ENCODE results near the gene BCAT1.
"Not testable (repeated sequence)": the region's sequence is repeated elsewhere in the genome, so short reads cannot be mapped to it uniquely, and the experiment has no call there.

Gene BCAT1

GRCh38 chr12:24814379-24815113 lies 134.4 kb downstream of the BCAT1 start:
- Histone ChIP-seq H3K27me3 (ENCODE audit: control insufficient read depth, low read length) (no peaks in the 10 kb centered on the region), H3K9me3 (ENCODE audit: control insufficient read depth, insufficient read depth, low read length) (no peaks in the 10 kb centered on the region), H3K4me3 (ENCODE audit: low read length) (no peak overlapping the region), H3K27ac (ENCODE audit: low read depth, low read length) (no peak overlapping the region), H3K4me2 (ENCODE audit: low read length) (peak overlapping the region; percentile 27), H3K79me2 (ENCODE audit: control insufficient read depth, low read length) (no peaks in the 10 kb centered on the region), H3K4me1 (ENCODE audit: control insufficient read depth, low read length) (peaks cover 26% of the 10 kb centered on the region), H3K36me3 (ENCODE audit: control insufficient read depth, low read length) (peaks cover 48% of the 10 kb centered on the region), H4K20me1 (ENCODE audit: control insufficient read depth, insufficient read depth, low read depth, low read length) (peaks cover 25% of the 10 kb centered on the region), H3K9me2 (replicated peaks; ENCODE audit: control insufficient read depth, low read length) (no peaks in the 10 kb centered on the region), H3F3A (ENCODE audit: control insufficient read depth, insufficient read depth) (peaks cover 20% of the 10 kb centered on the region)
- TF ChIP-seq CTCF (IDR thresholded peaks at IDR 0.05; ENCODE audit: low read depth, low read length, poor library complexity, severe bottlenecking) (no peak), EZH2phosphoT487 (IDR thresholded peaks at IDR 0.05; ENCODE audit: borderline replicate concordance, low read length) (no peak)

- Histone ChIP-seq H3K27ac (ENCODE audit: low read depth, low read length) (no peak overlapping the region), H4K20me1 (ENCODE audit: control insufficient read depth, insufficient read depth, low read depth, low read length) (peaks cover 22% of the 10 kb centered on the region), H3K4me2 (ENCODE audit: low read length) (no peak overlapping the region), H3K27me3 (ENCODE audit: control insufficient read depth, low read length) (peaks cover 4% of the 10 kb centered on the region), H3F3A (ENCODE audit: control insufficient read depth, insufficient read depth) (peaks cover 18% of the 10 kb centered on the region), H3K4me3 (ENCODE audit: low read length) (no peak overlapping the region), H3K36me3 (ENCODE audit: control insufficient read depth, low read length) (peaks cover 25% of the 10 kb centered on the region), H3K79me2 (ENCODE audit: control insufficient read depth, low read length) (no peaks in the 10 kb centered on the region), H3K9me2 (replicated peaks; ENCODE audit: control insufficient read depth, low read length) (no peaks in the 10 kb centered on the region), H3K4me1 (ENCODE audit: control insufficient read depth, low read length) (peaks cover 17% of the 10 kb centered on the region), H3K9me3 (ENCODE audit: control insufficient read depth, insufficient read depth, low read length) (no peaks in the 10 kb centered on the region)
- TF ChIP-seq EZH2phosphoT487 (IDR thresholded peaks at IDR 0.05; ENCODE audit: borderline replicate concordance, low read length): no peak
- no peak for TF ChIP-seq CTCF (IDR thresholded peaks at IDR 0.05; ENCODE audit: low read depth, low read length, poor library complexity, severe bottlenecking)
Observed at GRCh38 chr12:24810378-24810777, 138.5 kb downstream of the BCAT1 start.

GRCh38 chr12:24809306-24809705 lies 139.6 kb downstream of the BCAT1 start:
- not testable (repeated sequence) for H3K4me3 ChIP-seq (ENCODE audit: low read length); H3K4me1 ChIP-seq (ENCODE audit: control insufficient read depth, low read length); H3K4me2 ChIP-seq (ENCODE audit: low read length); H3K79me2 ChIP-seq (ENCODE audit: control insufficient read depth, low read length); H3F3A ChIP-seq (ENCODE audit: control insufficient read depth, insufficient read depth); H3K9me2 ChIP-seq (replicated peaks; ENCODE audit: control insufficient read depth, low read length); H3K27ac ChIP-seq (ENCODE audit: low read depth, low read length); H3K9me3 ChIP-seq (ENCODE audit: control insufficient read depth, insufficient read depth, low read length); H3K27me3 ChIP-seq (ENCODE audit: control insufficient read depth, low read length)
- Histone ChIP-seq H3K36me3 (ENCODE audit: control insufficient read depth, low read length) (peaks cover 19% of the 10 kb centered on the region), H4K20me1 (ENCODE audit: control insufficient read depth, insufficient read depth, low read depth, low read length) (peaks cover 15% of the 10 kb centered on the region)

GRCh38 chr12:24808651-24809050 lies 140.2 kb downstream of the BCAT1 start:
- TF ChIP-seq EZH2phosphoT487 (IDR thresholded peaks at IDR 0.05; ENCODE audit: borderline replicate concordance, low read length): no peak
- Histone ChIP-seq H3K9me2 (replicated peaks; ENCODE audit: control insufficient read depth, low read length) (no peaks in the 10 kb centered on the region), H3K36me3 (ENCODE audit: control insufficient read depth, low read length) (peaks cover 14% of the 10 kb centered on the region)

More at GRCh38 chr12:24808651-24809050, 140.2 kb downstream of the BCAT1 start:
- Histone ChIP-seq H3F3A (ENCODE audit: control insufficient read depth, insufficient read depth) (peaks cover 8% of the 10 kb centered on the region; the same call in 1 of the 2 replicates), H4K20me1 (ENCODE audit: control insufficient read depth, insufficient read depth, low read depth, low read length) (peaks cover 10% of the 10 kb centered on the region), H3K9me3 (ENCODE audit: control insufficient read depth, insufficient read depth, low read length) (peaks cover 3% of the 10 kb centered on the region; the same call in 1 of the 2 replicates), H3K4me2 (ENCODE audit: low read length) (no peak overlapping the region), H3K27me3 (ENCODE audit: control insufficient read depth, low read length) (peaks cover 5% of the 10 kb centered on the region), H3K4me3 (ENCODE audit: low read length) (no peak overlapping the region), H3K27ac (ENCODE audit: low read depth, low read length) (no peak overlapping the region), H3K4me1 (ENCODE audit: control insufficient read depth, low read length) (peaks cover 3% of the 10 kb centered on the region), H3K79me2 (ENCODE audit: control insufficient read depth, low read length) (no peaks in the 10 kb centered on the region)

Measured in DOHH2 (cell line).